PFSK-1 (cell line): Measurements from ENCODE around the gene POU6F2.

ENCODE experiments used
- FOXP2 ChIP-seq: optimal IDR thresholded peaks from 2 replicates; pipeline ENCODE3; 2011; ENCODE audit warnings: borderline replicate concordance, control low read depth, inconsistent platforms; ENCODE audit not compliant: insufficient read depth; ENCODE audit errors: extremely low read length, extremely low read depth
- POLR2AphosphoS5 ChIP-seq: IDR thresholded peaks from 2 replicates; pipeline ENCODE4 v1.6.1; 2012; ENCODE audit warnings: low read depth, mild to moderate bottlenecking, control low read depth, low read length, moderate library complexity
- SIN3A ChIP-seq: IDR thresholded peaks from 2 replicates; pipeline ENCODE4 v1.6.1; 2012; ENCODE audit warnings: mild to moderate bottlenecking, low read length, moderate library complexity, borderline replicate concordance; ENCODE audit not compliant: insufficient read depth
- TAF1 ChIP-seq: IDR thresholded peaks from 2 replicates; pipeline ENCODE4 v1.6.1; 2012; ENCODE audit warnings: low read length, control low read depth, borderline replicate concordance; ENCODE audit not compliant: insufficient read depth
- TF ChIP-seq, protein P1 (sequence below), 2 experiments: IDR thresholded peaks; 2 replicates each; pipeline versions ENCODE4 v1.6.1 to v1.8.0; 2011 to 2012; ENCODE audit warnings: low read depth in 2 of 2, low read length in 2 of 2, control low read depth in 1 of 2, inconsistent platforms in 1 of 2, mild to moderate bottlenecking in 1 of 2, moderate library complexity in 1 of 2; ENCODE audit not compliant: insufficient read depth in 1 of 2

POU6F2 gene

DNA sequence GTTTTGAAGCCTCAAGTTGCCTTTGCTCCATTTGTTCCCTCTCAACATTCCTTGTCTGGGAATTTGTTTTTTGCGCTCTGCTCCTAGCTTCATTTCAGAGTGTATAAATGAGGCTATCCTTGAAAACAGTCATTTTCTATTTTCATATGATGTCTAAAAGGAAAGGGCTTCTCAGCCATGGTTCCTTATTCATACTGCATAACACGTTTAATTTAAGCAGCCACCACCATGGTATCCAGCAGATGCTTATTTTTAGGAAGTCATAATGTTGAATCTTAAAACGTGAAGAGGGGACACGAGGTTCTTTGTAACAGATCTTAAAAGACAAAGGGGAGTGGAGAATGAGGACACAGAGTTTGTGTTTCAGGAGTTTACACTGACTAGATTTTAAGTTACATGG, 14.5 kb downstream of the POU6F2 start:
- no peak for TF ChIP-seq POLR2AphosphoS5

DNA sequence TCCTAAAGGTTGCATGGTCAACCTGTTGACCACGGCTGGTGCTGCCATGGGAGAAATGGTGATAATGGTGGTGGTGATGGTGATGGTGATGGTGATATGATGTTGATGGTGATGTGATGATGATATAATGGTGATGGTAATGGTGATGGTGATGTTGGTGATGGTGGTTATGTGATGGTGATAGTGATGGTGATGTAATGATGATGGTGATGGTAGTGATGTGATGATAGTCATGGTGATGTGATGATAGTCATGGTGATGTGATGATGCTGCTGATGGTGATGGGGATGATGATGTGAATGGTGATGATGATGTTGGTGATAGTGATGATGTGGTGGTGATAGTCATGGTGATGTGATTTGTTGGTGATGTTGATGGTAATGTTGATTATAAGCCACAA, 23.9 kb downstream of the POU6F2 start:
- TF ChIP-seq SIN3A (no peak), TAF1 (no peak), POLR2AphosphoS5 (no peak), FOXP2 (no peak)
- TF ChIP-seq, protein P1, sequence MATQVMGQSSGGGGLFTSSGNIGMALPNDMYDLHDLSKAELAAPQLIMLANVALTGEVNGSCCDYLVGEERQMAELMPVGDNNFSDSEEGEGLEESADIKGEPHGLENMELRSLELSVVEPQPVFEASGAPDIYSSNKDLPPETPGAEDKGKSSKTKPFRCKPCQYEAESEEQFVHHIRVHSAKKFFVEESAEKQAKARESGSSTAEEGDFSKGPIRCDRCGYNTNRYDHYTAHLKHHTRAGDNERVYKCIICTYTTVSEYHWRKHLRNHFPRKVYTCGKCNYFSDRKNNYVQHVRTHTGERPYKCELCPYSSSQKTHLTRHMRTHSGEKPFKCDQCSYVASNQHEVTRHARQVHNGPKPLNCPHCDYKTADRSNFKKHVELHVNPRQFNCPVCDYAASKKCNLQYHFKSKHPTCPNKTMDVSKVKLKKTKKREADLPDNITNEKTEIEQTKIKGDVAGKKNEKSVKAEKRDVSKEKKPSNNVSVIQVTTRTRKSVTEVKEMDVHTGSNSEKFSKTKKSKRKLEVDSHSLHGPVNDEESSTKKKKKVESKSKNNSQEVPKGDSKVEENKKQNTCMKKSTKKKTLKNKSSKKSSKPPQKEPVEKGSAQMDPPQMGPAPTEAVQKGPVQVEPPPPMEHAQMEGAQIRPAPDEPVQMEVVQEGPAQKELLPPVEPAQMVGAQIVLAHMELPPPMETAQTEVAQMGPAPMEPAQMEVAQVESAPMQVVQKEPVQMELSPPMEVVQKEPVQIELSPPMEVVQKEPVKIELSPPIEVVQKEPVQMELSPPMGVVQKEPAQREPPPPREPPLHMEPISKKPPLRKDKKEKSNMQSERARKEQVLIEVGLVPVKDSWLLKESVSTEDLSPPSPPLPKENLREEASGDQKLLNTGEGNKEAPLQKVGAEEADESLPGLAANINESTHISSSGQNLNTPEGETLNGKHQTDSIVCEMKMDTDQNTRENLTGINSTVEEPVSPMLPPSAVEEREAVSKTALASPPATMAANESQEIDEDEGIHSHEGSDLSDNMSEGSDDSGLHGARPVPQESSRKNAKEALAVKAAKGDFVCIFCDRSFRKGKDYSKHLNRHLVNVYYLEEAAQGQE (IDR thresholded peaks at IDR 0.05; ENCODE audit: insufficient read depth in 1 of 2, low read depth in 2 of 2, low read length in 2 of 2): no peak

DNA sequence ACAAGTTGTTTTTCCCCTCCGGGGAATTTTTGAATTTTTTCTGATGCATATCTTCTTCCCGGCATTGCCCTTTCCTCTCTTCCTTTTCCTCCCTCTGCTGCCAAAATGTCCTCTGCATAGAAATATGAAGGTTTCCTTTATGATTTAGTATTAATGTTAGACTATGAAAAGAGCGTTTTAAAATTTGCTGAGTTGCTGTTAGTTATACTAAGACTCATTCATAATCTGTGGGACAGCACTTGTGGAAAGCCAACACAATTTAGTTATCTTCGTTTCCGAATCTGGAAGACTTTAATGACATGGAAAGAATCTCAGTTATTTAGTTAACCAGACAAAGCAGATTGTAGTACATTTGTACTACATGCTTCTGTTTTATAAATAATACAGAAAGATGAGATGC, 25.0 kb downstream of the POU6F2 start:
- no peak for TF ChIP-seq TAF1
- TF ChIP-seq, protein P1 (IDR thresholded peaks at IDR 0.05; ENCODE audit: insufficient read depth in 1 of 2, low read depth in 2 of 2, low read length in 2 of 2): no peak
- TF ChIP-seq SIN3A: no peak
- no peak for TF ChIP-seq POLR2AphosphoS5
- TF ChIP-seq FOXP2: no peak

DNA sequence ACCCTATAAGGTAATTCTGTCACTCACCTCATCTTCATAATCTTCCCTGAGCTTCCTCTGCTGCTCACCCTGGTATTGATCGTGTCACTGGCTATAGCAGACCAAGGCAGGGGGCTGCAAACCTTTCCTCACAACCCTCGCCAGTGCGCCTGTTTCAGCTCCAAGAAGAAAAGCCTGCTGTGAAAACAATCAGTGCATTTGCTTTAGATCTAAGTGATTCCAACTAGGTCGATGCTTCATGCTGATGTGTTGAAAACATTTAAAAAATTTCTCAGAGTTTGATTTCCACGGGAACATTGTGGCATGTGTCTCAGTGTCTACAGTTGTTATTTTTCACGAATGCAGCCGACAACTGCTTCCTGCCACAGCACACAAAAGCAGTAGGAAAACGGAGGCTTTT, 27.3 kb downstream of the POU6F2 start:
- TF ChIP-seq FOXP2 (no peak), SIN3A (no peak), POLR2AphosphoS5 (no peak), TAF1 (no peak)
- TF ChIP-seq, protein P1 (IDR thresholded peaks at IDR 0.05; ENCODE audit: insufficient read depth in 1 of 2, low read depth in 2 of 2, low read length in 2 of 2): no peak

DNA sequence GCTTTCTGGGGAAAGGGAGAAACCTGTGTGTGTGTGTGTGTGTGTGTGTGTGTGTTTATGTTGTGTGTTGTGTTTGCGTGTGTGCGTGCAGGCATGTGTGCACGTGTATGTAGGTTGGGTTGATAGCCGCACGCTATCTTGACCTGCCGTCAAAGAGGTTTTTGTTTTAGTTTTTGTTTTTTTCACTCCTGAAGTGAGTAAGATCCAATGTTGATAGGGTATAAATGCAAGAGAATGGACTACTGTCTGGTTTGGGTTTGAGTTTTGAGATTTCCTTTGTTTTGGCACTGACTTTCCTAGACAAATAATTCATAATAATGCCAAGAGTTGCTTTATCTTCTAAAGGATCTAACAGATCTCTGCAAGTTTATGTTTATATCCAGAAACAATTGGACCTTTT, 27.8 kb downstream of the POU6F2 start:
- TF ChIP-seq, protein P1 (IDR thresholded peaks at IDR 0.05; ENCODE audit: insufficient read depth in 1 of 2, low read depth in 2 of 2, low read length in 2 of 2): no peak
- TF ChIP-seq SIN3A (no peak), POLR2AphosphoS5 (no peak), FOXP2 (no peak), TAF1 (no peak)
